HG03045 (cell line): ENCODE data around the gene RNF223.
"Not testable (repeated sequence)": the region's sequence is repeated elsewhere in the genome, so short reads cannot be mapped to it uniquely, and the experiment has no call there.

Experiments used
- ATAC-seq: cut with Tn5 transposase; IDR thresholded peaks from one replicate; pipeline ENCODE4 v1.9.1; 2021; ENCODE audit warnings: mild to moderate bottlenecking, moderate library complexity; ENCODE audit not compliant: unreplicated experiment

The RNF223 gene

DNA sequence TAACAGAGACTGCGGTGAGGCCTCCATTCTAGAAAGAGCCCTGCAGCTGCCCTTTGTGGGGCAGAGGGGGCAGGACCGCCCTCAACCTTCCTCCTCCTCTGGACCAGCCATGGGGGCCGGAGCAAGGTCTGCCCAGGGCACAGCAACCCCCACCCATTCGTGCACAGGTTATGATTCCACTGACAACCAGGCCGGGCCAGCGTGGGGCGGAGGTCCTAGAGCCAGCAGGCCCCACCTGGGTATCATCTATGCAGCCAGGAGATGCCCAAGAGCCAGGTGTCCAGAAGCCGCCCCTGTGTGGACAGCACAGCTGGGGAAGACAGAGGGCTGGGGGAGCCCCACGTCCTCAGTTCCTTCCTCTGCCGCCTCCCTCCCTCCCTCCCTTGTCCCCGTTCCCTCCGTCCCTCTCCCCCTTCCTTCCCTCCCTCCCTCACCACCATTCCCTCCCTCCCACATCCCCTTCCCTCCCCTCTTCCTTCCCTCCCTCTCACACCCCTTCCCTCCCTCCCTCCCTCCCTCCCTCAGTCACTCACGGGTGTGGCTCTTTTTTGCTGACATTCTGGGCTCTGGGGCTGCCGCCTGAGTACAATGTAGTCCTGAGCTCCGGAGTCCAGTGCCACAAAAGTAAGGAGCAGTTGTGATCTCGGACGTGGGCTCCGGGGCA, 12.3 kb downstream of the RNF223 start:
- ATAC-seq: no peak

GRCh38 chr1:1060281-1061000, 13.7 kb downstream of the RNF223 start:
- no peak for ATAC-seq

- ATAC-seq: peak; percentile 64
These were observed 14.4 kb downstream of the RNF223 start for GRCh38 chr1:1059494-1060280.

DNA sequence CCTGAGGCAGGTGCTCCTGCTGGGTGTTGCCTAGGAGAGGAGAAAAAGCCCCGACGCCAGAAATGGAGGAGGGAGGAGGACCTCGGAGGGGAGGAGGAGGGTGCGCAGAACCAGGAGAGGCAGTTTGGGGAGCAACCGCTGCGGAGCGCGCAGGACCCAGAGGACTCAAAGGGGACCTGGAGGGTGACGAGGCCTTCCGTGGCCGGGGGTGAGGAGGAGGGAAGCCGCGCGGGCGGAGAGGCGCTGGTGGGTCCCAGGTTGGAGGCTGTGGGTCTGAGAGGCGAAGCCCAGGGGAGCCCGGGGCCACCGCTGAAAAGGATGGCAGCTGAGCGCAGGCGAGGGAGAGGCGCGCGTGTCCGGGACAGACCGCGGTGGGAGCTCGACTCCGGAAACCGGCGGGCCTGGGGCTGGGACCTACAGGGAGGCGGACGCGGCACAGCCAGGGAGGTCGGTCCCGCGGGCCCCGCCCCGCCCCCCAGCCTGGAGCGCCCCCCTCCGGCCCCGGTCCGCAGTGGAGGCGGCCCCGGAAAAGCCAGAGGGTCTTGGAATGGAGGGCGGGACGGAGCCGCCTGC, 15.1 kb downstream of the RNF223 start:
- peak; percentile 31 for ATAC-seq

- ATAC-seq: no peak
These were observed 15.8 kb downstream of the RNF223 start for GRCh38 chr1:1058088-1058905.

DNA sequence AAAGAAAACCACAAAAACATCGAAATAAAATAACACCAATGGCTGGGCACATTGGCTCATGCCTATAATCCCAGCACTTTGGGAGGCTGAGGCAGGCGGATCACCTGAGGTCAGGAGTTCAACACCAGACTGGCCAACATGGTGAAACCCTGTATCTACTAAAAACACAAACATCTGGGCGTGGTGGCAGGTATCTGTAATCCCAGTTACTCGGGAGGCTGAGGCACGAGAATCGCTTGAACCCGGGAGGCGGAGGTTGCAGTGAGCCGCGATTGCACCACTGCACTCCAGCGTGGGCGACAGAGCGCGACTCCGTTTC, 16.4 kb downstream of the RNF223 start:
- ATAC-seq: not testable (repeated sequence)

DNA sequence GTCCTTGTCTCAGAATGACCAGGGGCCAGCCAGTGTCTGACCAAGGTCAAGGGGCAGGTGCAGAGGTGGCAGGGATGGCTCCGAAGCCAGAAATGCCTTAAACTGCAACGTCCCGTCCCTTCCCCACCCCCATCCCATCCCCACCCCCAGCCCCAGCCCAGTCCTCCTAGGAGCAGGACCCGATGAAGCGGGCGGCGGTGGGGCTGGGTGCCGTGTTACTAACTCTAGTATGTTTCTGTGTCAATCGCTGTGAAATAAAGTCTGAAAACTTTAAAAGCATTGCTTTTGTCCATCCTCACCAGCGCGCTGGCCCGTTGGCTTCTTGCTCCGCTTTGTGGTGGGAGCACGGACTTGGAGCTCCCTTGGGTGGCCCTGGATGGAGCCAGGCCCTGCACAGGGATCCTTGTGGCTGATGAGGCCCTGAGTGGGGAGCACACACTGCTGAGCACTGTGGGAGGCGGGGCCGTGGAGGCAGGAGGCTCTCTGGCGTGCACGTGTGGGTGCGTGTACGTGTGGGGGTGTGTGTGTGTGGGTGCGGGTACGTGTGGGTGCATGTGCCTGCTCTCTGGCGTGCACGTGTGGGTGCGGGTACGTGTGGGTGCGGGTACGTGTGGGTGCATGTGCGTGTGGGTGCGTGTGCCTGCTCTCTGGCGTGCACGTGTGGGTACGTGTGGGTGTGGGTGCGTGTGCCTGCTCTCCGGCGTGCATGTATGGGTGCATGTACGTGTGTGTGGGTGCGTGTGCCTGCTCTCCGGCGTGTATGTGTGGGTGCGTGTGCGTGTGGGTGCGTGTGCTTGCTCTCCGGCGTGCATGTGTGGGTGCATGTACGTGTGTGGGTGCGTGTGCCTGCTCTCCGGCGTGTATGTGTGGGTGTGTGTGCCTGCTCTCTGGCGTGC, 18.0 kb downstream of the RNF223 start:
- no peak for ATAC-seq

DNA sequence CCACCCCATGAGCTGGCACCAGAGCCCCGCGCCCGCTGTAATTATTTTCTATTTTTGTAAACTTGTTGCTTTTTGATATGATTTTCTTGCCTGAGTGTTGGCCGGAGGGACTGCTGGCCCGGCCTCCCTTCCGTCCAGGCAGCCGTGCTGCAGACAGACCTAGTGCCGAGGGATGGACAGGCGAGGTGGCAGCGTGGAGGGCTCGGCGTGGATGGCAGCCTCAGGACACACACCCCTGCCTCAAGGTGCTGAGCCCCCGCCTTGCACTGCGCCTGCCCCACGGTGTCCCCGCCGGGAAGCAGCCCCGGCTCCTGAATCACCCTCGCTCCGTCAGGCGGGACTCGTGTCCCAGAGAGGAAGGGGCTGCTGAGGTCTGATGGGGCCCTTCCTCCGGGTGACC, 19.1 kb downstream of the RNF223 start:
- ATAC-seq: no peak

DNA sequence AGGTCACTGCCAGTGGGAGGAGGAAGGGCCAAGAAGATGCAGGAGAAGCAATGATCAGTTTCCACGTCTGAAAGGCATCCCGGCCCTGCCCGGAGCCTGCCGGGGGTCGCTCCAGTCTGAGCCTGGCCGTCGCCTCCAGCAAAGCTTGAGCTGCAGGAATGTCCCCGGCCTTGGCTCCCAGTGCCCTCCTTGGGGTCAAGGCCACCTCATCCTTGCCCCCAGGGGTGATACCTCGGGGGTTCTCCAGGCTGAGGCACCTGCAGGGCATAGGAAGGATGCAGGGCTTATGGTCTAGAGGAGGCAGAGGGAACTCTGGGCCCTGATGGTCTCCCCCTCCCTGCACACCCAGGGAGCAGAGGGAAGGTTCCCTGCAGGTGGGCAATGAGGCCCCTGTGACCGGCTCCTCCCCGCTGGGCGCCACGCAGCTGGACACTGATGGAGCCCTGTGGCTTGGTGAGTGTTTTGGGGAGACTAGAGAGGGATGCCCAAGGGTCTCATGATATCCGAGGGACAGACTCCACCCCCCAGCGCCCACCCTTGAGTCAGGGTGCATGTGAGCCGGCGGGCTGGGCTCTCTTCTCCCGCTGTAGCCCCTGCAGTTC, 19.9 kb downstream of the RNF223 start:
- ATAC-seq: no peak

DNA sequence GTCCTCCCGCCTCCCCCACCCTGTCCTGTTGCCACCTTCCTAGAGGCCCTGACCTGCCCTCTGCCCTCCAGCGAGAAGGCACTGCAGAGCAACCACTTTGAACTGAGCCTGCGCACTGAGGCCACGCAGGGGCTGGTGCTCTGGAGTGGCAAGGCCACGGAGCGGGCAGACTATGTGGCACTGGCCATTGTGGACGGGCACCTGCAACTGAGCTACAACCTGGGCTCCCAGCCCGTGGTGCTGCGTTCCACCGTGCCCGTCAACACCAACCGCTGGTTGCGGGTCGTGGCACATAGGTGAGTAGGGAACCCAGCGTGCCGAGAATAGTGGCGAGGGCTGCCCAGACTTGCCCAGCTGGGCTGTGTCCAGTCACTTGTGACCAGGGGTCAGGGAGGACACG, 20.4 kb downstream of the RNF223 start:
- ATAC-seq: no peak

- ATAC-seq: no peak
These were observed 21.1 kb downstream of the RNF223 start for GRCh38 chr1:1053022-1053421.

- ATAC-seq: no peak
These were observed 21.9 kb downstream of the RNF223 start for GRCh38 chr1:1052003-1052840.

DNA sequence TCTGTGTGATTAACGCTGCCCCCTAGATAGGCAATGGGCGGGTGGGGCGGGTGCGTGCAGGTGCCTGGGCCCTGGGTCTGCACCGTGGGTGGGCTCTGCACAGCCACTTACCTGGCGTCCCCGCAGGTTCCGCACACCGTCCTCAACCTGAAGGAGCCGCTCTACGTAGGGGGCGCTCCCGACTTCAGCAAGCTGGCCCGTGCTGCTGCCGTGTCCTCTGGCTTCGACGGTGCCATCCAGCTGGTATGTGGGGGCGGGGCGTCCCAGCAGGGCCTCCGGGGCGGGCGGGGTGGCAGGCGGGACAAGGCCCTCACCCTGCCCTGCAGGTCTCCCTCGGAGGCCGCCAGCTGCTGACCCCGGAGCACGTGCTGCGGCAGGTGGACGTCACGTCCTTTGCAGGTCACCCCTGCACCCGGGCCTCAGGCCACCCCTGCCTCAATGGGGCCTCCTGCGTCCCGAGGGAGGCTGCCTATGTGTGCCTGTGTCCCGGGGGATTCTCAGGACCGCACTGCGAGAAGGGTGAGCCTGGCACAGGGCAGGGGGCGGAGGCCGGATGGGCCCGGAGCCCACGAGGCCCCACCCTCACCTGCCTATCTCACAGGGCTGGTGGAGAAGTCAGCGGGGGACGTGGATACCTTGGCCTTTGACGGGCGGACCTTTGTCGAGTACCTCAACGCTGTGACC, 22.8 kb downstream of the RNF223 start:
- no peak for ATAC-seq

DNA sequence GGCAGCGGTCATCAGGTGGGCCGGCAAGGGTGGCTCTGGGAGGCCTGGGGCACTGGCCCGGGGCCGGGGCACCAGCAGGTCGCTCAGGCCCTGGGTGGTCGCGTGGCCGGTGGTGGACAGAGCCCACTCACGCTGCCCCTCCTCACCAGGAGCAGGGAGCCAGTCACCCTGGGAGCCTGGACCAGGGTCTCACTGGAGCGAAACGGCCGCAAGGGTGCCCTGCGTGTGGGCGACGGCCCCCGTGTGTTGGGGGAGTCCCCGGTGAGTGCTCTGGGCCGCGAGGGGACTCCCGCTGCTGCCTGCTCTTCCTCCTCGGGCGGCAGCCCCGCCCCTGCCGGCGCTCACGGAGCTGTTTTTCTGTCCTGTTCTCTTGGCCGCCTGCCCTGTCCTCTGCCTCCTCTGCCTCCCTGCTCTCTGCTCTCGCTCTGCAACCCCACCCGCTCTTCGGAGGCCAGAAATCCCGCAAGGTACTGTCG, 23.5 kb downstream of the RNF223 start:
- ATAC-seq: no peak

GRCh38 chr1:1049318-1050165, 24.6 kb downstream of the RNF223 start:
- no peak for ATAC-seq

DNA sequence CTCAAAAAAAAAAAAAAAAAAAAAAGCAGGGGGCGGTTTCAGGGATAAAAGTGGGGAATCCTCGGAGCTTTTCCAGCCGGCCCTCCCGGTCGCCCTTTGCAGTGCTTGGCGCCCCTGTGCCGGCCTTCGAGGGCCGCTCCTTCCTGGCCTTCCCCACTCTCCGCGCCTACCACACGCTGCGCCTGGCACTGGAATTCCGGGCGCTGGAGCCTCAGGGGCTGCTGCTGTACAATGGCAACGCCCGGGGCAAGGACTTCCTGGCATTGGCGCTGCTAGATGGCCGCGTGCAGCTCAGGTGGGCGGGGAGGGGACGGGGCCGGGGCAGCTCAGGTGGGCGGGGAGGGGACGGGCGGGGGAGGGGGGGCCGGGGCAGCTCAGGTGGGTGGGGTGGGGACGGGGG, 25.3 kb downstream of the RNF223 start:
- ATAC-seq: no peak

GRCh38 chr1:1047963-1048362, 26.1 kb downstream of the RNF223 start:
- no peak for ATAC-seq
